ENCODE results near the gene CFAP90. TPM values are rescaled to one million over a fixed set of nuclear protein-coding genes. Genes with fewer than 3 reads are reported as not detected.

Gene CFAP90
- total RNA-seq, 4 donors from 2014 or later = not detected

- no peak overlapping the region for H3K27ac ChIP-seq
- H3K9me3 ChIP-seq = no peaks in the 10 kb centered on the region
- DNase-seq (ENCODE audit: low spot score in 2 of 2) = no peak
- H3K4me1 ChIP-seq = peaks cover 0 to 18% (median 1%) of the 10 kb centered on the region in 4 donors
- TF ChIP-seq POLR2A (IDR thresholded peaks at IDR 0.05) (no peak), CTCF (IDR thresholded peaks at IDR 0.05) (no peak), EP300 (IDR thresholded peaks at IDR 0.05) (no peak)
- H3K27me3 ChIP-seq = no peaks in the 10 kb centered on the region
- H3K36me3 ChIP-seq = peaks cover 0 to 96% (median 4%) of the 10 kb centered on the region in 3 donors
- 84 to 89% methylated on average over 4 of the region's 4 CpGs for WGBS, 2 donors
- no peak overlapping the region for H3K4me3 ChIP-seq
Observed at GRCh38 chr5:7881091-7881490, 30.2 kb upstream of the CFAP90 start.

DNA sequence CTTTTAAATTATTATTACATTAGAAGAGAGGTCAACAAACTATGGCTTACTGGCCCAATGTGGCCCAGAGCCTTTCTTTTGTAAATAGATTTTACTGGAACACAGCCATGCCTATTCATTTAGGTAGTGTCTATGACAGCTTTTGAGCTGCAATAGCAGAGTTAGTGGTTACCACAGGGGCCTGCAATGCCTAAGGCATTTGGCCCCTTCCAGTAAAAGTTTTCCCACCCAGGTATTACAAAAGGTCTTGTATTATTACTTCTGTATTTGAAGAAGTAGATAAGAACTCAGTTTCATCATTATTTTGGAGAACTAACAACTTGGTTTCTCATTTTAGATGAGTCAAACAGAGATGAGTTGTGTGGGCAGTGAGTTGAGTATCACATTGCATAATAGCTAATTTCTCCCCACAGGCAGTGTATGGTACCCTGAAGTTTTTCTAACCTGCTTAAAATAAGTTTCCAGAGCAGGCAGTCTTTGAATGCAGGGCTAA, 27.5 kb upstream of the CFAP90 start:
- Histone ChIP-seq H3K9me3 (no peaks in the 10 kb centered on the region), H3K27me3 (no peaks in the 10 kb centered on the region), H3K27ac (no peak overlapping the region), H3K36me3 (peaks cover 0 to 87% (median 8%) of the 10 kb centered on the region in 3 donors), H3K4me3 (no peak overlapping the region), H3K4me1 (peaks cover 0 to 18% (median 1%) of the 10 kb centered on the region in 4 donors)
- no peak for TF ChIP-seq EP300 (IDR thresholded peaks at IDR 0.05)
- no peak for TF ChIP-seq POLR2A (IDR thresholded peaks at IDR 0.05)
- TF ChIP-seq CTCF (IDR thresholded peaks at IDR 0.05) = no peak
- no peak for DNase-seq (ENCODE audit: low spot score in 2 of 2)

- DNase-seq (ENCODE audit: low spot score in 2 of 2) = no peak
- no peak overlapping the region for H3K27ac ChIP-seq
- no peak overlapping the region for H3K4me3 ChIP-seq
- no peak for TF ChIP-seq EP300 (IDR thresholded peaks at IDR 0.05)
- TF ChIP-seq CTCF (IDR thresholded peaks at IDR 0.05) = no peak
- TF ChIP-seq POLR2A (IDR thresholded peaks at IDR 0.05) = no peak
- no peaks in the 10 kb centered on the region for H3K27me3 ChIP-seq
- peaks cover 0 to 84% (median 8%) of the 10 kb centered on the region in 3 donors for H3K36me3 ChIP-seq
- peaks cover 0 to 21% (median 1%) of the 10 kb centered on the region in 4 donors for H3K4me1 ChIP-seq
- no peaks in the 10 kb centered on the region for H3K9me3 ChIP-seq
- 69 to 71% methylated on average over 9 of the region's 9 CpGs for WGBS, 2 donors
Observed at GRCh38 chr5:7877851-7878250, 26.9 kb upstream of the CFAP90 start.

- H3K4me3 ChIP-seq = no peak overlapping the region
- no peak for DNase-seq (ENCODE audit: low spot score in 2 of 2)
- 91 to 92% methylated on average over 3 of the region's 3 CpGs for WGBS, 2 donors
- H3K9me3 ChIP-seq = no peaks in the 10 kb centered on the region
- peaks cover 0 to 28% (median 1%) of the 10 kb centered on the region in 4 donors for H3K4me1 ChIP-seq
- peaks cover 0 to 77% (median 8%) of the 10 kb centered on the region in 3 donors for H3K36me3 ChIP-seq
- no peaks in the 10 kb centered on the region for H3K27me3 ChIP-seq
- no peak for TF ChIP-seq POLR2A (IDR thresholded peaks at IDR 0.05)
- TF ChIP-seq CTCF (IDR thresholded peaks at IDR 0.05) = no peak
- no peak for TF ChIP-seq EP300 (IDR thresholded peaks at IDR 0.05)
- H3K27ac ChIP-seq = no peak overlapping the region
Observed at GRCh38 chr5:7876867-7877266, 25.9 kb upstream of the CFAP90 start.

- Histone ChIP-seq H3K27me3 (no peaks in the 10 kb centered on the region), H3K4me3 (no peak overlapping the region), H3K9me3 (no peaks in the 10 kb centered on the region), H3K27ac (no peak overlapping the region), H3K36me3 (peaks cover 0 to 60% (median 5%) of the 10 kb centered on the region in 3 donors), H3K4me1 (peaks cover 0 to 46% (median 6%) of the 10 kb centered on the region in 4 donors)
- DNase-seq (ENCODE audit: low spot score in 2 of 2) = no peak
- WGBS, 2 donors = 92 to 98% methylated on average over 4 of the region's 4 CpGs
- TF ChIP-seq POLR2A (IDR thresholded peaks at IDR 0.05) (no peak), CTCF (IDR thresholded peaks at IDR 0.05) (no peak), EP300 (IDR thresholded peaks at IDR 0.05) (no peak)
Observed at GRCh38 chr5:7875151-7875550, 24.2 kb upstream of the CFAP90 start.

Data from tibial nerve (tissue), 4 donors.